Karpas-422 (cell line): Measurements from ENCODE around the gene PPP2R2C. TPM values are rescaled to one million over a fixed set of nuclear protein-coding genes. Genes with fewer than 3 reads are reported as not detected.

Experiments used
- DNase-seq: peaks from one replicate; pipeline ENCODE4 v3.0.0-alpha.2; 2015
- H2AFZ ChIP-seq: fragments of 200-600 bp; sonication (generic); 2 replicates; pipeline ENCODE4 v1.6.1; 2014; ENCODE audit warnings: antibody characterized with exemption, low read length, mixed read lengths
- H3K27ac ChIP-seq: fragments of 200-600 bp; sonication (generic); 2 replicates; pipeline ENCODE4 v1.5.1; 2014; ENCODE audit warnings: mild to moderate bottlenecking, low read length, moderate library complexity
- H3K27me3 ChIP-seq: fragments of 200-600 bp; sonication (generic); 2 replicates; pipeline ENCODE4 v1.6.1; 2014; ENCODE audit warnings: low read length, mixed read lengths
- H3K36me3 ChIP-seq: fragments of 200-600 bp; sonication (generic); 2 replicates; pipeline ENCODE4 v1.6.1; 2014; ENCODE audit warnings: low read length, mixed read lengths; ENCODE audit not compliant: insufficient read depth
- H3K4me1 ChIP-seq: fragments of 200-600 bp; sonication (generic); 2 replicates; pipeline ENCODE4 v1.6.1; 2014; ENCODE audit warnings: mild to moderate bottlenecking, low read length, mixed read lengths
- H3K4me2 ChIP-seq: fragments of 200-600 bp; sonication (generic); 2 replicates; pipeline ENCODE4 v1.6.1; 2014; ENCODE audit warnings: low read length, low read depth, mild to moderate bottlenecking; ENCODE audit not compliant: poor library complexity, severe bottlenecking
- H3K4me3 ChIP-seq: fragments of 200-600 bp; sonication (generic); 2 replicates; pipeline ENCODE4 v1.5.1; 2014; ENCODE audit warnings: mild to moderate bottlenecking, antibody characterized with exemption, low read length, mixed read lengths
- H3K79me2 ChIP-seq: fragments of 200-600 bp; sonication (generic); 2 replicates; pipeline ENCODE4 v1.6.1; 2014; ENCODE audit warnings: mild to moderate bottlenecking, low read length, mixed read lengths
- H3K9ac ChIP-seq: fragments of 200-600 bp; sonication (generic); 2 replicates; pipeline ENCODE4 v1.6.0; 2014; ENCODE audit warnings: low read length
- H3K9me2 ChIP-seq: fragments of 200-600 bp; sonication (generic), shearing (Covaris generic); replicated peaks from 2 replicates; pipeline ENCODE4 v1.6.0; 2014; ENCODE audit warnings: mild to moderate bottlenecking, low read length, moderate library complexity; ENCODE audit not compliant: insufficient read depth
- H3K9me3 ChIP-seq: fragments of 300-700, 200-600 bp; sonication (generic); 2 replicates; pipeline ENCODE4 v1.6.1; 2014; ENCODE audit warnings: low read length, mixed read lengths
- H4K20me1 ChIP-seq: fragments of 200-600 bp; sonication (generic); 2 replicates; pipeline ENCODE4 v1.6.1; 2014; ENCODE audit warnings: mild to moderate bottlenecking, antibody characterized with exemption, low read length, low read depth; ENCODE audit not compliant: insufficient read depth
- total RNA-seq: library from RNA; depleted of rRNA; stranded (reverse); fragments of >200 nt; shearing (Covaris generic); gene quantifications from 2 replicates; pipeline ENCODE4 v1.2.3, GENCODE V29; 2014; ENCODE audit warnings: low replicate concordance

PPP2R2C gene
- total RNA-seq, 1 experiment from 2014 or later = not detected

- Histone ChIP-seq H4K20me1 (no peaks in the 10 kb centered on the region), H3K9me2 (no peaks in the 10 kb centered on the region), H3K4me1 (no peaks in the 10 kb centered on the region), H3K4me3 (no peak overlapping the region), H3K9me3 (no peaks in the 10 kb centered on the region), H3K27ac (no peak overlapping the region), H3K9ac (no peak overlapping the region), H3K79me2 (no peaks in the 10 kb centered on the region), H3K4me2 (no peak overlapping the region), H3K36me3 (no peaks in the 10 kb centered on the region), H2AFZ (no peak overlapping the region), H3K27me3 (no peaks in the 10 kb centered on the region)
- DNase-seq = no peak
Measured at GRCh38 chr4:6275898-6276806, 196.3 kb downstream of the PPP2R2C start.

GRCh38 chr4:6275351-6275750 is 197.1 kb downstream of the PPP2R2C start:
- H3K4me3 ChIP-seq = no peak overlapping the region

GRCh38 chr4:6273661-6273990 is 198.8 kb downstream of the PPP2R2C start:
- no peak for DNase-seq
- H3K4me3 ChIP-seq = no peak overlapping the region
- no peaks in the 10 kb centered on the region for H3K9me3 ChIP-seq
- H3K36me3 ChIP-seq = no peaks in the 10 kb centered on the region
- no peak overlapping the region for H3K27ac ChIP-seq
- no peaks in the 10 kb centered on the region for H4K20me1 ChIP-seq
- no peaks in the 10 kb centered on the region for H3K27me3 ChIP-seq
- peaks cover 5% of the 10 kb centered on the region for H3K4me1 ChIP-seq
- no peak overlapping the region for H2AFZ ChIP-seq
- H3K9ac ChIP-seq = no peak overlapping the region
- H3K9me2 ChIP-seq = no peaks in the 10 kb centered on the region
- H3K4me2 ChIP-seq = no peak overlapping the region
- no peaks in the 10 kb centered on the region for H3K79me2 ChIP-seq

More at GRCh38 chr4:6275351-6275750, 197.1 kb downstream of the PPP2R2C start:
- no peaks in the 10 kb centered on the region for H3K36me3 ChIP-seq
- H3K9ac ChIP-seq = no peak overlapping the region
- H3K4me2 ChIP-seq = no peak overlapping the region
- no peaks in the 10 kb centered on the region for H3K9me2 ChIP-seq
- H2AFZ ChIP-seq = no peak overlapping the region
- no peaks in the 10 kb centered on the region for H3K4me1 ChIP-seq
- H4K20me1 ChIP-seq = no peaks in the 10 kb centered on the region
- no peaks in the 10 kb centered on the region for H3K9me3 ChIP-seq
- H3K27ac ChIP-seq = no peak overlapping the region
- no peak for DNase-seq
- H3K27me3 ChIP-seq = no peaks in the 10 kb centered on the region
- no peaks in the 10 kb centered on the region for H3K79me2 ChIP-seq

GRCh38 chr4:6272863-6273660 is 199.4 kb downstream of the PPP2R2C start:
- no peak overlapping the region for H3K27ac ChIP-seq
- H3K27me3 ChIP-seq = no peaks in the 10 kb centered on the region
- DNase-seq = no peak
- H3K4me2 ChIP-seq = no peak overlapping the region
- H3K4me1 ChIP-seq = peaks cover 5% of the 10 kb centered on the region
- H3K9ac ChIP-seq = no peak overlapping the region
- H2AFZ ChIP-seq = no peak overlapping the region
- H4K20me1 ChIP-seq = no peaks in the 10 kb centered on the region
- H3K9me3 ChIP-seq = no peaks in the 10 kb centered on the region
- no peaks in the 10 kb centered on the region for H3K36me3 ChIP-seq
- no peaks in the 10 kb centered on the region for H3K9me2 ChIP-seq
- H3K79me2 ChIP-seq = no peaks in the 10 kb centered on the region
- no peak overlapping the region for H3K4me3 ChIP-seq

GRCh38 chr4:6271701-6272465 is 200.5 kb downstream of the PPP2R2C start:
- Histone ChIP-seq H3K9me3 (no peaks in the 10 kb centered on the region), H3K27me3 (no peaks in the 10 kb centered on the region), H4K20me1 (no peaks in the 10 kb centered on the region), H3K4me3 (no peak overlapping the region), H3K4me2 (no peak overlapping the region), H3K4me1 (peaks cover 5% of the 10 kb centered on the region), H3K36me3 (no peaks in the 10 kb centered on the region), H3K79me2 (no peaks in the 10 kb centered on the region), H3K27ac (no peak overlapping the region), H3K9me2 (no peaks in the 10 kb centered on the region), H3K9ac (no peak overlapping the region), H2AFZ (no peak overlapping the region)
- no peak for DNase-seq

- Histone ChIP-seq H4K20me1 (no peaks in the 10 kb centered on the region), H3K27me3 (no peaks in the 10 kb centered on the region), H3K4me3 (no peak overlapping the region), H3K27ac (no peak overlapping the region), H3K9me3 (no peaks in the 10 kb centered on the region), H2AFZ (no peak overlapping the region), H3K9me2 (no peaks in the 10 kb centered on the region), H3K9ac (no peak overlapping the region), H3K36me3 (no peaks in the 10 kb centered on the region), H3K4me2 (no peak overlapping the region), H3K79me2 (no peaks in the 10 kb centered on the region), H3K4me1 (peaks cover 5% of the 10 kb centered on the region)
- no peak for DNase-seq
Measured at GRCh38 chr4:6271206-6271605, 201.2 kb downstream of the PPP2R2C start.

GRCh38 chr4:6270636-6271121 is 201.7 kb downstream of the PPP2R2C start:
- H3K9me3 ChIP-seq = no peaks in the 10 kb centered on the region
- H3K4me1 ChIP-seq = peaks cover 5% of the 10 kb centered on the region
- no peak overlapping the region for H2AFZ ChIP-seq
- H3K9ac ChIP-seq = no peak overlapping the region
- no peaks in the 10 kb centered on the region for H3K36me3 ChIP-seq
- no peaks in the 10 kb centered on the region for H4K20me1 ChIP-seq
- H3K27ac ChIP-seq = no peak overlapping the region
- no peak for DNase-seq
- H3K4me2 ChIP-seq = no peak overlapping the region
- no peaks in the 10 kb centered on the region for H3K79me2 ChIP-seq
- H3K9me2 ChIP-seq = no peaks in the 10 kb centered on the region
- no peaks in the 10 kb centered on the region for H3K27me3 ChIP-seq
- no peak overlapping the region for H3K4me3 ChIP-seq
